ENCODE measurements around the gene GDPGP1. TPM values are rescaled to one million over a fixed set of nuclear protein-coding genes. Genes with fewer than 3 reads are reported as not detected.
"Not testable (repeated sequence)": the region's sequence is repeated elsewhere in the genome, so short reads cannot be mapped to it uniquely, and the experiment has no call there.

GDPGP1 gene
- total RNA-seq, 1 experiment from 2014 or later = 7.8 TPM

DNA sequence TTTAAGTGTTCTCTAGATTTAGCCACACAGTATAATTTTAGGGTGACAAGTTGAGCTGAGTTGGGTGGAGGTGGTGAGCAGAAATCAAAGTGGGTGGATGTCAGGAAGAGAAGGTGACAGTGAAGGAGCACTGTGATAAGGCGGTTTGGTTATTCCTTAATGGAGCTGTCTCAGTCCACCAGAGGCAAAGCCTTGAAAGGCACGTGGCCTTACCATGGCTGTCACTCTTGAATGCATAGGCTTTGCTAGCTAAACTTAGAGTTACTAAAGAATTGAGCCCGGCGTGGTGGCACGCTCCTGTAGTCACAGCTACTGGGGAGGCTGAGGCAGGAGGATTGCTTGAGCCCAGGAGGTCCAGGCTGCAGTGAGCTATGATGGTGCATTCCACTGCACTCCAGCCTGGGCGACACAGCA lies 14.8 kb downstream of the GDPGP1 start:
- no peak overlapping the region for H2AFZ ChIP-seq (ENCODE audit: low read length)
- no peaks in the 10 kb centered on the region for H3K27me3 ChIP-seq (ENCODE audit: low read length)
- H3K4me1 ChIP-seq (ENCODE audit: low read length) = peaks cover 3% of the 10 kb centered on the region
- no peaks in the 10 kb centered on the region for H4K20me1 ChIP-seq (ENCODE audit: insufficient read depth, low read depth, low read length)
- no peaks in the 10 kb centered on the region for H3K79me2 ChIP-seq (ENCODE audit: low read length)
- H3K4me2 ChIP-seq (ENCODE audit: low read depth, low read length, poor library complexity, severe bottlenecking) = no peak overlapping the region
- no peak overlapping the region for H3K4me3 ChIP-seq (ENCODE audit: low read length)
- H3K9ac ChIP-seq (ENCODE audit: low read length) = no peak overlapping the region
- no peaks in the 10 kb centered on the region for H3K9me2 ChIP-seq (replicated peaks; ENCODE audit: insufficient read depth, low read length)
- no peak for DNase-seq
- no peaks in the 10 kb centered on the region for H3K9me3 ChIP-seq (ENCODE audit: low read length)
- H3K27ac ChIP-seq (ENCODE audit: low read length) = no peak overlapping the region
- no peaks in the 10 kb centered on the region for H3K36me3 ChIP-seq (ENCODE audit: insufficient read depth, low read length)

DNA sequence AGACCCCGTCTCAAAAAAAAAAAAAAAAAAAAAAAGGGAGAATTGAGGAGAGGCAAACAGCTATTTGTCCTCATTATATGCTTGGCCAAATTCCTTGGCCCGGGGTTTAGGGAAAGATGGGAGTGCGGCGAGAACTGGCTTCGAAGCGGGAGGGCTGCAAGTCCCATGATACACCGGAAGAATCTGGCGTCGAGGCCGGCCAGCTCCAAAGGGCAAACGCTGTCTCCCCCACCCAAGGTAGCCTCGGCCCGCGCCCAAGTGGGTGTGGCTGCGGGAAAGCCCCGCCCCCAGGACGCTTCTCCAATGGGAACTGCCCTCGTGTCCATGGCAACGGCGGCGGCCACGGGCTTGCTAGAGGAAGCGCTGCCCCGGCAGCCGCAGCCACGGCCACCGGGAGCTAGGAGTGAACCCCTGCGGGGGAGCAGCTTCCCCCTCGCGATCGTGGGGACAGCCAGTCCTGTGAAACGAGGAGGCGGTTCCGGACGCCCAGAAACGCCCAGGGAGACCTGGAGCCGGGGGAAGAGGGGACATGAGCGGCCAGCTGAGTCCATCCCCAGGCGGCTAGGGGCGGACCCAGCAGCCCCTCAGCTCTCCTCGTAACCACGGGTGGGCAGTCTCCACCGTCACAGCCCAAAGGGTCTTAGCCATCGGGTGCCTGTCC lies 15.3 kb downstream of the GDPGP1 start, which contains the start of gene TTLL13:
TTLL13 (plus strand) TSS at position 354 of the 661 bp plus-strand sequence. CDS start 1,075 bp downstream, outside the sequence.
- Histone ChIP-seq H3K79me2 (ENCODE audit: low read length) (no peaks in the 10 kb centered on the region), H4K20me1 (ENCODE audit: insufficient read depth, low read depth, low read length) (no peaks in the 10 kb centered on the region), H3K27ac (ENCODE audit: low read length) (no peak within 1 kb of the TSS), H3K27me3 (ENCODE audit: low read length) (no peaks in the 10 kb centered on the region), H3K9ac (ENCODE audit: low read length) (no peak within 1 kb of the TSS), H2AFZ (ENCODE audit: low read length) (no peak within 1 kb of the TSS), H3K4me2 (ENCODE audit: low read depth, low read length, poor library complexity, severe bottlenecking) (peak within 1 kb of the TSS; percentile 19), H3K4me1 (ENCODE audit: low read length) (peaks cover 3% of the 10 kb centered on the region), H3K9me3 (ENCODE audit: low read length) (no peaks in the 10 kb centered on the region), H3K4me3 (ENCODE audit: low read length) (no peak within 1 kb of the TSS), H3K36me3 (ENCODE audit: insufficient read depth, low read length) (no peaks in the 10 kb centered on the region), H3K9me2 (replicated peaks; ENCODE audit: insufficient read depth, low read length) (no peaks in the 10 kb centered on the region)
- peak; percentile 75 for DNase-seq

DNA sequence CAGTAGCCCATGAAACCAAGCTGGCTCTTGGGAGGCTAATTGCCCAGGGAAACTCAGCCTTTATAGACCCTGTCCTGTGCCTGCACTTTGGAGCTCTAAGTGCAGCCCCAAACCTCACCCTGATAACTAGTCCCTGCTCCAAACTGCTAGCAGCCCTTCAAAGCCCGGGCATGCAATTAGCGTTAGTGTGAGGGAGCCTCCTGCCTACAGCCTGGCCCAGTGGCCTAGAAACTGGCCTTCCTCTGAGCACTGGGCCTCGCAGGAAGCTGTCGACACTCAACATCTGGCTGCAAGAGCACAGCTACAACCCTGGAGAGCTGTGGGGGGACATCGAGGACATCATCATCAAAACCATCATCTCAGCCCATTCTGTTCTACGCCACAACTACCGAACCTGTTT lies 23.8 kb downstream of the GDPGP1 start:
- H3K9me3 ChIP-seq (ENCODE audit: low read length) = no peaks in the 10 kb centered on the region
- no peaks in the 10 kb centered on the region for H3K4me1 ChIP-seq (ENCODE audit: low read length)
- no peaks in the 10 kb centered on the region for H4K20me1 ChIP-seq (ENCODE audit: insufficient read depth, low read depth, low read length)
- no peaks in the 10 kb centered on the region for H3K27me3 ChIP-seq (ENCODE audit: low read length)
- no peak overlapping the region for H3K4me3 ChIP-seq (ENCODE audit: low read length)
- H3K27ac ChIP-seq (ENCODE audit: low read length) = no peak overlapping the region
- H3K9ac ChIP-seq (ENCODE audit: low read length) = no peak overlapping the region
- no peaks in the 10 kb centered on the region for H3K79me2 ChIP-seq (ENCODE audit: low read length)
- H3K4me2 ChIP-seq (ENCODE audit: low read depth, low read length, poor library complexity, severe bottlenecking) = no peak overlapping the region
- no peak overlapping the region for H2AFZ ChIP-seq (ENCODE audit: low read length)
- DNase-seq = no peak
- H3K36me3 ChIP-seq (ENCODE audit: insufficient read depth, low read length) = no peaks in the 10 kb centered on the region
- H3K9me2 ChIP-seq (replicated peaks; ENCODE audit: insufficient read depth, low read length) = no peaks in the 10 kb centered on the region

DNA sequence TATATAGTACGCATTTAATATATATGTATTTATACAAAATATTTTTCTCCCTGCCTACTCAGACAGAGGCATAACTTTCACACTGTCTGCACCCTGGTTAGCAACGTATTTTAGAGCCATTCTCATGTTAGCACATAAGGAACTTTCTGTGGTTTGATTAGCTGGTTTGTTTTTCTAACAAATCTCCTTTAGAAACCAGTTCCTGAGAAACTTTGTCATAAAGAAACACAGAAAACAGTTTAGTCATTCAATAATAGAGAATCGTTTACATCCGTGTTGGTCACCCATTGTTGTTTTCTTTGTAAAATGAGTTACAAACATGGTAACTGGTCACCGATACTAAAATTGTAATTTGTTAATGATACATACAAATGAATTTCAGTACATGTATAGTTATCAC lies 25.5 kb downstream of the GDPGP1 start:
- H3K9me3 ChIP-seq (ENCODE audit: low read length) = no peaks in the 10 kb centered on the region
- peaks cover 13% of the 10 kb centered on the region for H3K4me1 ChIP-seq (ENCODE audit: low read length)
- DNase-seq = no peak
- no peaks in the 10 kb centered on the region for H3K27me3 ChIP-seq (ENCODE audit: low read length)
- H3K9me2 ChIP-seq (replicated peaks; ENCODE audit: insufficient read depth, low read length) = no peaks in the 10 kb centered on the region
- no peak overlapping the region for H2AFZ ChIP-seq (ENCODE audit: low read length)
- H3K9ac ChIP-seq (ENCODE audit: low read length) = no peak overlapping the region
- no peak overlapping the region for H3K4me2 ChIP-seq (ENCODE audit: low read depth, low read length, poor library complexity, severe bottlenecking)
- no peaks in the 10 kb centered on the region for H3K36me3 ChIP-seq (ENCODE audit: insufficient read depth, low read length)
- no peaks in the 10 kb centered on the region for H3K79me2 ChIP-seq (ENCODE audit: low read length)
- no peak overlapping the region for H3K4me3 ChIP-seq (ENCODE audit: low read length)
- no peaks in the 10 kb centered on the region for H4K20me1 ChIP-seq (ENCODE audit: insufficient read depth, low read depth, low read length)
- H3K27ac ChIP-seq (ENCODE audit: low read length) = no peak overlapping the region

DNA sequence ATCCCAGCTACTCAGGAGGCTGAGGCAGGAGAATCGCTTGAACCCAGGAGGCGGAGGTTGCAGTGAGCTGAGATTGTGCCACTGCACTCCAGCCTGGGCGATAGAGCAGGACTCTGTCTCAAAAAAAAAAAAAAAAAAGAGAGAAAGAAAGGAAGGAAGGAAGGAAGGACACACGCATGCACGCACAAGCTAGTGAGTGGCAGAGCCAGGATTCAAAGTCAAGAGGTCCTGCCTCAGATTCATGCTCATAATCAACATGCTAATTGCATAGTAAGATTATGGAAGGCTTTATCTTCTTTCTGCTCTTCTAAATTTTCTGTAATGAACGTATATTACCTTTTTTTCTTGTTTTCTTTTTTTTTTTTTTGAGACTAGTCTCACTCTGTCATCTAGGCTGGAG lies 26.7 kb downstream of the GDPGP1 start:
- H3K36me3 ChIP-seq (ENCODE audit: insufficient read depth, low read length) = not testable (repeated sequence)

DNA sequence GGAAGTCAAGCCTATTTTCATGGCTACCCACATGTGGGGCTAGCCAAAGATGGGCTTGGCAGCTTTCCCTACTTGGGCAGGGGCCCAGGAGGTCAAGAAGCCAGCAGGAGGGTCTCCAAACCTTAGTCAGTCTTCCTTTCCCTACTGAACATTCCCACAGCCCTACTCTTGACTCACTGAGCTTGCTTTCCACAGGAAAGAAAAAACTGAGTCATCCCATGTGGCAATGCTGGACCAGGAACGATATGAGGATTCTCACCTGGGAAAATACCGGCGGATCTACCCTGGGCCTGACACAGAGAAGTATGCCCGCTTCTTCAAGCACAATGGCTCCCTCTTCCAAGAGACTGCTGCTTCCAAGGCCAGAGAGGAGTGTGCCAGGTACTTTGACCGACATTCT lies 27.8 kb downstream of the GDPGP1 start:
- no peak overlapping the region for H2AFZ ChIP-seq (ENCODE audit: low read length)
- no peaks in the 10 kb centered on the region; the same call in 1 of the 2 replicates for H3K36me3 ChIP-seq (ENCODE audit: insufficient read depth, low read length)
- no peak overlapping the region for H3K27ac ChIP-seq (ENCODE audit: low read length)
- no peak for DNase-seq
- peaks cover 4% of the 10 kb centered on the region; the same call in 1 of the 2 replicates for H4K20me1 ChIP-seq (ENCODE audit: insufficient read depth, low read depth, low read length)
- H3K4me3 ChIP-seq (ENCODE audit: low read length) = no peak overlapping the region
- no peak overlapping the region for H3K4me2 ChIP-seq (ENCODE audit: low read depth, low read length, poor library complexity, severe bottlenecking)
- no peaks in the 10 kb centered on the region for H3K9me2 ChIP-seq (replicated peaks; ENCODE audit: insufficient read depth, low read length)
- H3K4me1 ChIP-seq (ENCODE audit: low read length) = peaks cover 26% of the 10 kb centered on the region
- no peak overlapping the region for H3K9ac ChIP-seq (ENCODE audit: low read length)
- H3K27me3 ChIP-seq (ENCODE audit: low read length) = no peaks in the 10 kb centered on the region
- peaks cover 13% of the 10 kb centered on the region for H3K79me2 ChIP-seq (ENCODE audit: low read length)
- H3K9me3 ChIP-seq (ENCODE audit: low read length) = no peaks in the 10 kb centered on the region

More for the DNA sequence above, 26.7 kb downstream of the GDPGP1 start:
- H3K9me2 ChIP-seq (replicated peaks; ENCODE audit: insufficient read depth, low read length); H3K27ac ChIP-seq (ENCODE audit: low read length); H2AFZ ChIP-seq (ENCODE audit: low read length); H3K9me3 ChIP-seq (ENCODE audit: low read length); H3K9ac ChIP-seq (ENCODE audit: low read length); H3K79me2 ChIP-seq (ENCODE audit: low read length); H3K27me3 ChIP-seq (ENCODE audit: low read length); H3K4me2 ChIP-seq (ENCODE audit: low read depth, low read length, poor library complexity, severe bottlenecking); H3K4me3 ChIP-seq (ENCODE audit: low read length); DNase-seq; H4K20me1 ChIP-seq (ENCODE audit: insufficient read depth, low read depth, low read length): not testable (repeated sequence)
- peaks cover 19% of the 10 kb centered on the region for H3K4me1 ChIP-seq (ENCODE audit: low read length)

DNA sequence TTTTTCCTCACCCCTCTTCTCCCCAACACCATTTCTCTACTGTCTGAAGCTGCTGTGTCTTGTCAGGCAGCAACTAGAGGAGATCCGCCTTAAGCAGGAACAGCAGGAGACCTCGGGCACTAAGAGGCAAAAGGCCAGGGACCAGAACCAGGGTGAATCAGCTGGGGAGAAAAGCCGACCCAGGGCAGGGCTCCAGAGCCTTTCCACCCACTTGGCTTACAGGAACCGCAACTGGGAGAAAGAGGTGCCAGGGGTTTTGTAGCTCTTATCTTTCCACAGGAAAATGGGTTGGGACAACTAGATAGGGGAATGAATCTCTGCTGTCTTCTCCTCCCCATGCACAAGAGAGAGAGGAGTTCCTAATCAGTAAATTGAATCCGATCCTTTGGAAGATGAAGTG lies 28.4 kb downstream of the GDPGP1 start:
- no peak overlapping the region for H3K27ac ChIP-seq (ENCODE audit: low read length)
- H3K79me2 ChIP-seq (ENCODE audit: low read length) = peaks cover 20% of the 10 kb centered on the region
- H3K9me3 ChIP-seq (ENCODE audit: low read length) = no peaks in the 10 kb centered on the region
- H3K4me2 ChIP-seq (ENCODE audit: low read depth, low read length, poor library complexity, severe bottlenecking) = no peak overlapping the region
- H4K20me1 ChIP-seq (ENCODE audit: insufficient read depth, low read depth, low read length) = peaks cover 8% of the 10 kb centered on the region
- no peak for DNase-seq
- H3K9ac ChIP-seq (ENCODE audit: low read length) = no peak overlapping the region
- H3K4me3 ChIP-seq (ENCODE audit: low read length) = no peak overlapping the region
- no peak overlapping the region for H2AFZ ChIP-seq (ENCODE audit: low read length)
- H3K9me2 ChIP-seq (replicated peaks; ENCODE audit: insufficient read depth, low read length) = no peaks in the 10 kb centered on the region
- H3K4me1 ChIP-seq (ENCODE audit: low read length) = peaks cover 32% of the 10 kb centered on the region
- no peaks in the 10 kb centered on the region for H3K27me3 ChIP-seq (ENCODE audit: low read length)
- peaks cover 1% of the 10 kb centered on the region; the same call in 1 of the 2 replicates for H3K36me3 ChIP-seq (ENCODE audit: insufficient read depth, low read length)

DNA sequence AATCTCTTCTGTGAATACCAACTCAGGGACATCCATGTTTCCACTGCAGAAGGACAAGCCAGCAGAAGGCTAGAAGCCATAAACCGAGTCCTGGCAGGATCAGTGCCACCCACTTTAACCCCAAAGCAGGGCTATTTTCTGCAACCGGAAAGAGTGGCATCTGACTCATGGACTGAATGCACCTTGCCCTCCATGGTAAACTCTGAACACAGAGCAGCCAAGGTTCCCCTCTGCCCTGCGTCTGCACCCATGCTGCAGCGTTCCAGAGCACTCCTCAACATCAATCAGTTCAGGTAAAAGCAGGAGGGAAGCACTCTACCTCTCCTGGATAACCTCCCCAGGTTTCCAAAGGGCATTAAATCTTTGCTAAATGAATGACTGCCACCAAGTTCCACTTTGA lies 30.7 kb downstream of the GDPGP1 start:
- H3K36me3 ChIP-seq (ENCODE audit: insufficient read depth, low read length) = peaks cover 13% of the 10 kb centered on the region; the same call in 1 of the 2 replicates
- no peaks in the 10 kb centered on the region for H3K9me2 ChIP-seq (replicated peaks; ENCODE audit: insufficient read depth, low read length)
- peak; percentile 67 for DNase-seq
- peak overlapping the region; percentile 76 for H3K27ac ChIP-seq (ENCODE audit: low read length)
- H3K9ac ChIP-seq (ENCODE audit: low read length) = peak overlapping the region; percentile 97
- no peaks in the 10 kb centered on the region for H3K9me3 ChIP-seq (ENCODE audit: low read length)
- H3K4me3 ChIP-seq (ENCODE audit: low read length) = peak overlapping the region; percentile 79
- no peak overlapping the region; the same call in 1 of the 2 replicates for H2AFZ ChIP-seq (ENCODE audit: low read length)
- H3K79me2 ChIP-seq (ENCODE audit: low read length) = peaks cover 36% of the 10 kb centered on the region
- no peaks in the 10 kb centered on the region for H3K27me3 ChIP-seq (ENCODE audit: low read length)
- peaks cover 42% of the 10 kb centered on the region for H3K4me1 ChIP-seq (ENCODE audit: low read length)
- peaks cover 17% of the 10 kb centered on the region for H4K20me1 ChIP-seq (ENCODE audit: insufficient read depth, low read depth, low read length)
- H3K4me2 ChIP-seq (ENCODE audit: low read depth, low read length, poor library complexity, severe bottlenecking) = peak overlapping the region; percentile 82

All from Karpas-422 (cell line).